Measurements from ENCODE around the gene VAT1L. TPM values are rescaled to one million over a fixed set of nuclear protein-coding genes. Genes with fewer than 3 reads are reported as not detected.

VAT1L gene
- total RNA-seq, 1 experiment from 2014 or later, result not detected

DNA sequence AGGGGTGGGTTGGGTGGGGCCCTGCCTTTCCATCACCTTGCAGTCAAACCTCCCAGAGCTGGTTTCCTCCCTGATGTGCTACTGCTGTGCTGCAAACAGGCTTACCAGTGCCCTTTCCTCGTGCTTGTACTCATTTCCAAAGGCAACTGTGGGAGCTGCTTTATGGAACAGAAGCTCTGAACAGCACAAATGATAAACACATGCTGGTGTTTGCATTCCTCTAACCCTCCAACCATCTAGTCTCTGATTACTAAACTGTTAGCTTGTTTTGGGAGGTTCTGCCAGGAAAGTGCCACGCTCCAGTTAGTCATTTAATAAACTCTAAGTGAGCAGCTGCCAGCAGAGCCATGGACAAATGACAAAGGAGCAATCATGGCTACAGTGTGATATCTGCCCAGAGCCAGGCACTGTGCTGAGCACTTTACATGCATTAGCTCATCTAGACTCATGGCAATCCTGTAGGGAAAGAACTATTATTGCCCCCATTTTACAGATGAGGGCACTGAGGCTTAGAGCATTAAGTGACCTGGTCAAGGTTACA is 110.4 kb downstream of the VAT1L start:
- no peak for DNase-seq (ENCODE audit: extremely low read depth, low read depth)

DNA sequence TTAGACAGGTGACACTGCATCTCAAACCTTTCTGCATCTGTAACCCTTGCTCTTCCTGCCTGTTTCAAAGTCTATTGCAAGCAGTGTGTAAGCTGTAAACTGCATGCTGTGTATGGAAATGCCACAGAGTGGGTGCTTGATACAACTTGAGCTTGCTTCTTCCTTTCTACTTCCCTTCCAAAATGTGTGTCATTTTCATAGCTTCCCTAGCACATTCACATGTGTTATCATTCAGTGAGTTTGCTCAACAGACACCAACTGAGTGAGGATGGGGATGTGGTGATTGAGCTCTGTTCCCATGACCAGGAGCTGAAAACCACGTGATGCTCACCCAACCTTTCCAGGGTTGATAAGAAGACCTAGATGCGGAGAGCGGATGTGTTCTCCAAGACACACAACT is 111.1 kb downstream of the VAT1L start:
- no peak for DNase-seq (ENCODE audit: extremely low read depth, low read depth)

DNA sequence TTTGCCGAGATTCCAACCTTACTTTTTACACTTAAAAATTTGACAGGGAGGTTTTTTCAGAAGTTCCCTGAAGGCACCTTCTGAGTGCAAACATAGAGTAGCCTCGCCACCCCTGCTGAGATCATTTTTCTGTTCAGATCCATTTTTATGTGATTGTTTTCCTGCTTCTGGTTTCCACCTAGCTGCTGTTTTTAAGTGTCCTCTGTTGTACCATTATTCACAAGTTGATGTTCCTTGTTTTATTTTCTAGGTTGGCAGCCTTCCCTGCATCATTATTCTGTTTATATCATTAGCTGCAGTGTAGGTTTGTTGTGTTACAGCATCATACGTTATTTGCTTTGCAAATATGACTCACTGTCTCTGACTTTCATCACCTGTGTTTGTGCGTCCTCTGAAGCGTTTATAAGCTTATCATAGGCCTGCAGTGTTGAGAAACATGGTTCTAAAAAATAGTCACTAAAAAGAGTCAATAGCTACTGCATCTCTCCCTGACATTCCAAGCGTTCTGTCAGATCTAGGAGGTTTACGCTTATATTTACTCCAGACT is 117.1 kb downstream of the VAT1L start:
- peak; percentile 28 for DNase-seq (ENCODE audit: extremely low read depth, low read depth)

DNA sequence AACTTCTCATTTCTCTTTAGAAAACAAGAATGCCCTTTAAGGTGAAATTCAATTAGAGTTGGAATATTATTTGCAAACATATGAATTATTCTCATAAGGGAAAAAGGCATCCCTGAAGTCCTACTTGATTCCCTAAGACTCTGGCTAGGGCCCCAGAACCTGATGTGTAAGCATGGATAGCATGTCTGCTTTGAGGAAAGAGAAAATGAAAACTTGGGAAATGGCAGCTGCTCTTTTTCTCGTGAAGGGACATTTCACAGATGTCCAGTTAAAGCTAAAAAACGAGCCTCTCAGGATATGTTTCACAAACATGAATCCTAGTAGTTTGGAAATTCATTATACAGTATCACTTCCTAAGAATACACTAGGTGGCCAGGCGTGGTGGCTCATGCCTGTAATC is 121.7 kb downstream of the VAT1L start:
- DNase-seq (ENCODE audit: extremely low read depth, low read depth), result no peak

DNA sequence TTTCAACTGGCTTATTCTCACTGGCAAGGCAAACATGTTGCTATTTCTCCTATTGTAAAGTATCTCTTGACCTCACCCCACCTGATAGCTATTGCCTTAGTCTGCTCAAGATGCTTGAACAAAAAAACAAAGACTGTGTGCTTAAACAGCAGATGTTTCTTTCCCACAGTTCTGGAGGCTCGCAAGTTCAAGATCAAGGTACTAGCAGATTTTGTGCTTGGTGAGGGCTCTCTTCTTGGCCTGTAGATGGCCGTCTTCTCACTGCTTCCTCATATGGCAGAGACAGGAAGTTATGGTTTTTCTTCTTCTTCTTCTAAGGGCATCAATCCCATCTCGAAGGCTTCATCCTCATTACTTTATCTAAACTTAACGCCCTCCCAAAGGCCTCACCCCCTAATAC is 124.3 kb downstream of the VAT1L start:
- no peak for DNase-seq (ENCODE audit: extremely low read depth, low read depth)

DNA sequence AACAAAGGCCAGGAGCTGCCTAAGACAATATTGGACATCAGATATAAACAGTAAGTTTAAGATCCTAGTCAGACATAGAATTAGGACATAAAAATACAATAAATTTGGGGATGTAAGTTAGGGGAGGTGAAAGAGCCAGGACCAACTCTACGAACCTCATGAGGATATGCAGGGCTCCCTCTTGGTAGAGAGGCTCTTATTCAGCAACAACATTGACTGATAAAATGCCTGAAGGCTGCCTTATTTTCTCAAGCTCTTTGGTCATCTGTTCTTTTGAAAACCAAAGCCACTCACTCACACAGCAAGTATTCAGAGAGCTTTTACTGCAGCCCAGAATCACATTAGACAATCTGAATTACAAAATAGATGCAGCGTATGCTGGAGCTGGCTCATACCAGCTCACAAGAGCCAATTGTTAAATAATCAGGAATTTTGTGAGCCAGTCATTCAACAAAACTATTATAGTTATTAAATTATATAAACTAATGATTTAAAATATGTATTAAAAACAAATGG is 125.4 kb downstream of the VAT1L start:
- no peak for DNase-seq (ENCODE audit: extremely low read depth, low read depth)

DNA sequence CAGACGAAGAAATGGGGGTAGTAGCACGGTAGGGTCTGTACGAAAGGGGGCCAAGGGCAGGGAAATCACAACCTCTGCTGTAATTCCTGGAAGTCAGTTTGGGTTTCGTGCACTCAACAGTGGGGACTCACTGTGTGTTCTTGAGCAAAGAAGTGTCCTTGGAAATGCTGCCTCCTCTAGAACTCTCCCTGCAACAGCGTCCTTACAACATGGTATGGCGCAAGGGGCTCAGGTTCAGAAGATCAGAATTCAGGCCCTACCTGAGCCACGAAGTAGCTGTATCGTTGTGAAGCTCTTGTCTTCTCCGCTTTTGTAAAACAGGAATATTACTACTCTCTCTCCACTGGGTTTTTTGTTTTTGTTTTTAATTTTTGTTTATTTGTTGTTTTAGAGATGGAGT is 127.7 kb downstream of the VAT1L start:
- no peak for DNase-seq (ENCODE audit: extremely low read depth, low read depth)

DNA sequence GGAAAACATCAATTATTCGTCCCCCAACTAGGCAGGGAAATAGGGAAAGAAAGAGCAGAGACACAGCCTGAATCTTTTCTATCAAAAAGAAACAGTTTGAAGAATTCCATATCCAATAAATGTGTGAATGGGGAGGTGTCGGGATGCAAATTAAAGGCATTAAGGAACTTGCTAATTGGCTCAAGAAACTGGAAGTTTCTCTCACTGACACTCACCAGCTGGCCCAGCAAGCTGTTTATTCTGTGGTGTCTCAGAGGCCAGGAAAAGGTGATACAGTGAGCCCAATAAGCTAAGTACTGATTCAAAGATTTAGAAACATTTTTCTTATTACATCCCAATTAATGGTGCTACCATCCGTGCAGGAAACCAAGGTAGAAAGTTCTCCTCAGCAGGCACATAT is 129.6 kb downstream of the VAT1L start:
- no peak for DNase-seq (ENCODE audit: extremely low read depth, low read depth)

DNA sequence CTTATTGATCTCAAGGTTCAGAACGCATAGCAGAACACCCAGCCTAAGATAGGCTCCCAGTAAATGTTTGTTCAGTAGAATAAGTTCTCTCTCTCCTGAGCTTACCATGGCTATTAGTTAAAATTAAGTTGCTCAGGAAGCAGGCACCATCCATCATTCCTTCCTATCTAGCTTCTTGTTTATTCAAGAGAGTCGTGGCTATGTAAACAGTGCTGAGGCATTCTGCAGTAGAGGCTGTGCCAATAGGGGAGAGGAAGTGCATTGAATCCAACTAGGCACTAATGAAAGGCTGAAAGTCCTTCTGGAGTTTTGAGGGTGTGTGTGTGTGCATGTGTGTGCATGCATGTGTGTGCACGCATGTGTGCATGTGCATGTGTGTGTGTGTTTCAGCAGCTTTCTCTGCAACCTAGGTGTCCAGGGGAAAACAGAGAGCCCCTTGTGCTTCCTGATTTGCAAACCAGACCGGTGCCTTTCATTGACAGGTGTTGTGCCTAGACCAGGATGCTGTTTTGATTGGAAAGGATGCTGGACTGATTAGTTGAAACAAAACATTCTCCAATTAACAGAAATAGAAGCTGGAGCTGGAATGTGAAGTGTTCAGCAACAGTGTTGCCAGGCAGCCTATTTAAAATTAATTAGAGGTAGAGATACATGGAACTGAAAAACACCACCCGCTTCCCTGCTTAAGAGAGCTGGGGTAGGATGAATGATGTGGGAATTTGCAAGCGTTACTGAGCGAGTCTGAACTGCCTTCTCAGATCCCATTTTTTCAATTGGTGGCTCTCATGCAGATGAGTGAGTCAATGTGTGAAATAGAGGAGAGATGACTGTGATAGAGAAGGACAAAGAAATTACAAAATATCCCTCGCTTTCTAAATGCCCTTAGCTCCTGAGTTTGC is 130.7 kb downstream of the VAT1L start:
- DNase-seq (ENCODE audit: extremely low read depth, low read depth), result no peak

DNA sequence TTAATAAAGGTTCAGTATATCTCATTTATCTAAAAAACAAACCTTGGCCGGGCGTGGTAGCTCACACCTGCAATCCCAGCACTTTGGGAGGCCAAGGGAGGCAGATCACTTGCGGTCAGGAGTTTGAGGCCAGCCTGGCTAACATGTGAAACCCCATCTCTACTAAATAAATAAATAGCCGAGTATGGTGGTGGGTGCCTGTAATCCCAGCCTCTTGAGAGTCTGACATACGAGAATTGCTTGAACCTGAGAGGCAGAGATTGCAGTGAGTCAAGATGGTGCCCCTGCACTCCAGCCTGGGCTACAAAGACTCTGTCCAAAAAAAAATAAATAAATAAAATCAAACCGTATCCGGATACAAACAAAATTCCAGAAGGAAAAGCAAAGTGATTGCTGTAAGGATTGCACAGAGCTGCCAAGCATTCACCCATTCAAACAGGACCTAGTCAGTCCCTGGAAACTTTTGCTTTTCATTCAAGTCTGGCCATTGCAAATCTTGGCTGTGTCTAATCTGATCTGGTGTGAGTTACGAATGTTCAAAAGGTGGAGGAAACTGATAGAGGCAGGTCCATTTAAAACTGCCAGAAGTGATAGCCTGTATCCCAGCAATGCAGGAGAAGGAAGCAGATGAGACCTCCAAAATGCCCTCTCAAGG is 131.5 kb downstream of the VAT1L start:
- DNase-seq (ENCODE audit: extremely low read depth, low read depth), result no peak

DNA sequence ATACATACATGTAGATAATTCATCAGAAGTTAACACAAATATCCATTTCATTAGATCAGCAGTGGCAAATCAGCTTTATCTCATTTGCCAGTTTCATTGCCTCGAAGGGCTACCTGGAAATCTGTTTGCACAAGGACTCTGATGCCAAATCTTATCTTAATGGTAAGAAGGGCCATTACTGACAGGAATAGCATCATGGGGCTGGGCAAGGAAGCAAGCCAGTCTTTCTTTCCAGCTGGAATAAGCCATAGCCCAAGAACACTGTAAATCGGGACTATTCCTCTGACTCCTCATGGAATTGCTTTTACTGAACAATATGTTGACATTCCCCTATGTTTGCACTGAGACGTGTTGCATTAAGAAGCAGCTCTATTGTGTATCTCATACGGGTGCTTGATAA is 132.6 kb downstream of the VAT1L start:
- DNase-seq (ENCODE audit: extremely low read depth, low read depth), result no peak

DNA sequence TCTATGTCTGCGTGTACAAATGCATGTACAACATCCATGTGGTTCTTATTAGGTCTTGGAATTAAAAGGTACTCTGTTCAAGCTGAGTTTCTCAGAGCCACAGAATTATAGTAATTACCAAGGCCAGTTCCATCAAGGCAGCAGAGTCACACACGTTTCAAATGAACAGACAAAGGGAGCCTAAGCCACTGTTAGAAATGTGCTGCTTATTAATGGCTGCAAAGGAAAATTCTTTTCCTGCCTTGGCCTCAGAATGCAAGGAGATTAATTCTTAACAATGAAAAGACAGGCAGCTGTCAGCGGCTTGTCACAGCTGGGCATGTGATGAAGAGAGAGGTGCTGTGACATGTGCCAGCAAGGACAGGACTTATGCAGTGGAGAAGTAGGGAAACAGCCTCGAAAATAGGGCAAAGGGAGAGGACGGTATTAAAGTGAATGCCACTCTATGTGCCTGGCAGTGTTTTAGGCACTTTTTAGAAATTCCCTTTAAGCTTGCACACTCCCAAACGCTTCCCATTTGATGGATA is 133.9 kb downstream of the VAT1L start:
- DNase-seq (ENCODE audit: extremely low read depth, low read depth), result no peak

DNA sequence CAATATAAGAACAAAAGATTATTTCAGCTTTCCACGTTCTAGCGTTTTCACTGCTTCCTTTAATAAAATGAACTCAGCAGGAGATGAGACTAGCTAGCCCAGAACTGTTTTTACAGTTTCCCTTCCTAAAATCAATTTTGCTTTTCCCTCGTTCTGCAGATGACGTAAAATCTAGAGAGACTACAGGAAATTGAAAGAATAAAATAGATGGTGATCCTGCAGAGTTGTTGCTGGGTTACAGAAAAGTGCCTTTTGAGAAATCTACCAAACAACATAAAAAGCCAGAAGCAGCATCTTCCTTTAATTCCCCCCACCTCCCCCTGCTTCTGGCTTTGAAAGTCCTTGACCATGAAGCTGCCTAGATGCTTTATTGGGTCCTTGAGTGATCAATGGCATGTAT is 137.2 kb downstream of the VAT1L start:
- DNase-seq (ENCODE audit: extremely low read depth, low read depth), result no peak

DNA sequence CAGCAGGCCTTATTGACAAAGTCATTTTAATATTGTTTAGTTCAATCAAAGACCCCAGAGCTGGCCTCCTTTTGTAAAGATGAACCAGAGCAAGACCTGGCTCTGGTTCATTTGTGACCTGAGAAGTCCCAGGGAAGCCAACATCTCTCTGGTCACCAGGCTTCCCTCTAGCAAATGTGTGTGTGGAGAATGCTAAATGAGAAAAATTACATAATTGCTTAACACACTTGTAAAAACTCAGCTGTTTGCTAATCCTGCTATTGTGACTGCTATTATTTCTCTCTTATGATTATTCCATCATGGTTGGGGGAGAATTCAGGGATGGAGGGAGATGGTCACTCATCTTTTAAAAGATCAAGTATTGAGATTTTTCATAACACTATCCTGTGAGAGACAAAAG is 139.7 kb downstream of the VAT1L start:
- DNase-seq (ENCODE audit: extremely low read depth, low read depth), result no peak

DNA sequence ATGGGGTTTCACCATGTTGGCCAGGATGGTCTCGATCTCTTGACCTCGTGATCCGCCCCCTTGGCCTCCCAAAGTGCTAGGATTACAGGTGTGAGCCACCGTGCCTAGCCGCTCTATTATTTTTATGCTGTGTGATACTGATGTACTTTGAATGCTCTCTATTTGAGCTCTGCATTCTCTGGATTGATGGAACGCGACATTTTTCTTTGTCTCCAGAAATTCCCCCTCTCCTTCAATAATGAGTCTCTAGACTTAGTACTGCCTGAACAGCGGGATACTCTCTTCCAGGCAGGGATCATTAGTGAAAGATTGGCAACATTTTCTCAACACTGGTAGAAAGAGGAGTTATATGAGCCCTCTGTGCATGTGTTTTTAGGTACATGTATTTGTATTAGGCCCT is 140.6 kb downstream of the VAT1L start:
- no peak for DNase-seq (ENCODE audit: extremely low read depth, low read depth)

DNA sequence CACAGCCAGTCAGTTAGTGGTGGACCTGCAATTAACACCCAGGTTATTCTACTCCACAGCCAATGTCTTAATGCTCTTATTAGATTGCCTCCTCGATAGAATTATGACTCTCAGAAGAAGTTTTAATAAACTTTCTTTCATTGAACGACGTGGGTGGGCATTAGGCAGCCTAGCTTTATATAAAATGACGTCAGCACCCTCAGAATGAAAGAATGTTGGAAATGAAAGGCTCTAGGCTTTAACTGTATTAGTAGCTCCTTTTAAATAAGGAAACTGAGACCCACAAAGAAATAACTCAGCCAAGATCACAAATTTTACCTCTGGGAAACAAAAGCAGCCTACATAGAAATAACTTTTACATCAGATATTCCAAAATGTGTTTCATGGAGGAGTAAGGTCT is 142.7 kb downstream of the VAT1L start:
- no peak for DNase-seq (ENCODE audit: extremely low read depth, low read depth)

DNA sequence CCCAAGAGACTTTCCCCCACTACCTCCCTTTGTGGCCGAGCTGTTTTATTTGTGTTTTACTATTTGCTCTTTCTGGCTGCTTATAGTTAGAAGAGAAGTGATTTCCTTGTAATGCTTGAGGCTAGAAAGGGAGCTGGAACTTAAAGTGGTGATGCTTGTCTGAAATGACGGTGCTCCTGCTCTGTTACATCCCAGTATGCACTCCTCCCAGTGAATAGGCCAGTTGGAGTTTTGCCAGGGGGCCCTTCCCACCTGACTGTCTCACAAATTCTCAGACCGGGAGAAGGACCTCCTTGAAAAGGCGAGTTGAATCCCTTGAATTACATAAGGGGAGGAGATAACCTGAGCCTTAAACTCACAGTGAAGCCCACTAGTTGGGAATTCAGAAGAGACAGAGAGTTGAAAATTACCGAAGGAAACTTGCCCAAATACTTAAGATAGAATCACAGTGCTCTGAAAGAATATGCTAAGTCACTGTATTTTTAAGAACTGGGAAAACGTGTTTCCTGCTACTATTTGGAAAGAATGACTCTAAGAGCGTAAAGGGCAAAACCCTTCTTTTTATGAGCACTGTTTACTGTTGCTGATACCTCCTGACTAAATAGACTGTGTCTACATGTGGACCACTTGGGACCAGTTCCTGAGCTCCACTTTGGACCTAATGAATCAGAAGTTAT is 149.2 kb downstream of the VAT1L start:
- DNase-seq (ENCODE audit: extremely low read depth, low read depth), result no peak

DNA sequence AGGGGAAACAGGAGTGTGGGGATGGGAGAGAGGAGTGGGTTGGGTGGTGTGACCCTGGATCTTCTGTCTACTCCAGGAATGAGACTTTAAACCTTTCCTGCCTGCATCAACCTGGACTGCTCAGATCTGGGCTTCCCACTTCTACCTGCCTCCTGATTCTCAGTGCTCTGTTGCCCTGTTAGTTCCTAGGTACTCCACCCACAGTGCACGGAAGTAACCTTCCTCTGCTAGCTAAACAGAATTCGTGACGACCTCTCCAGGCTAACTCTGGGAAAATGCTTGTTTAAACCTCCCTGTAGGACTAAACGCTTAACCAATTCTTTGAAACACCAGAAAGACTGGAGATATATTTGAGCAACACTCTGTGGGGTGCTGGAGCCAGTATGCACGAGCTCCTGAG is 150.5 kb downstream of the VAT1L start:
- no peak for DNase-seq (ENCODE audit: extremely low read depth, low read depth)

DNA sequence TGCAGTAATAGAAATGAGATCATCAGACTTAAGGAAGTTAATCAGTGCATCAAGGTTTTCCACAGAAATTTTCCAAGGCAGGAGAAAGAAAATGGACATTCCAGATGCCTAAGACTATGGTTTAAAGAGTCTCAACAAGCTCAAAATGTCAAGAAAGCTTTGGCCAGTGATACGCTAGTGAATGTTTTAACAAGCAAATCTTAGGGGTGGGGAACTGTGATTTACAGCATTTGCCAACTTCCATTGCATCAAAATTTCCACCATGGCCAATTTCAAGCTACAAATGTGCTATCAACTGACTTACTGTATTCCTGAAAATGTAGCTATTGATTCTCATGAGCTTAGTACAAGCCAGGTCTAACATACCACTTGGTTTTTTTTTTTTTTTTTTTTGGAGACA is 151.6 kb downstream of the VAT1L start:
- no peak for DNase-seq (ENCODE audit: extremely low read depth, low read depth)

DNA sequence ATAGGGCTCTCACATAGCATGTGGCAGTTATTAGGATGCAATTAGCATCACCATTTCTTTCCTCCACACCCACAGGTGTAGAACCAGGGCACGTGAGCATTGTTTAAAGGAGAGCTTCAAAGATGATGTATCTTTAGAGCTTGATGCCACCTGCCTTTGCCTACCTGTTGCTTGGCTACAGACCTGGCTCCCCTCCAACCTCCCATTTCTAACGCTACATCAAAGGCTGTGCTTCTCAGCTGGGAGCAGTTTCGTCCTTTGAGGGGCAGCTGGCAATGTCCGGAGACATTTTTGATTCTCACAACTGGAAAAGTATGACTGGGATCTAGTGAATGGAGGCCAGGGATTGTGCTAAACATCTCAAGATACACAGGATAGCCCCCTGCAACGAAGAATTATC is 155.4 kb downstream of the VAT1L start:
- DNase-seq (ENCODE audit: extremely low read depth, low read depth), result no peak

DNA sequence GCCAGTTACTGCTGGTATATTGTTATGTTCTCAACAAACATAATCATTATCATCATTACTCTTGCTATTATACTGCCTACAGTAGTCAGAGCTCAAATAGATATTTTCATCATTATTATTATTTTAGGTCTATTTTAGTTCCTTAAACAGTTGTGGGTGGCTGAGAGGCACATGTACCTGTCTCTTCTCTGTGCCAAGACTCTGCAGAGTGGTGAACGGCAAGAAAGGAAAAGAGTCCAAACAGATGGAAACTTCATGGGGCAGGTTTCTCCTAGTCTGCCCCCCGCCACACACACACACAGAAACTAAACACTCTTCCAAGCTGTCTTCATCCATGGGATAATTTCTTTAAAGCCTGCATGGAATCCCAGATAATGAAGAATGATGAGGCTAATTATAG is 156.3 kb downstream of the VAT1L start:
- no peak for DNase-seq (ENCODE audit: extremely low read depth, low read depth)

Data from NCI-H460 (cell line).